Measurements from ENCODE around the gene OLIG1. TPM values are rescaled to one million over a fixed set of nuclear protein-coding genes. Genes with fewer than 3 reads are reported as not detected.
A peak's percentile ranks its signal among the peaks of the same experiment; 100 is the strongest.

OLIG1 gene
- total RNA-seq, 4 donors from 2014 or later, result 0.42 TPM; not detected in 3

- WGBS, result 89% methylated on average over 4 of the region's 4 CpGs
- H3K4me3 ChIP-seq, result no peak overlapping the region
- H3K27me3 ChIP-seq, result peaks cover 82% of the 10 kb centered on the region
- no peaks in the 10 kb centered on the region for H3K36me3 ChIP-seq
- no peak for DNase-seq (ENCODE audit: low spot score in 2 of 2)
- H3K27ac ChIP-seq, result no peak overlapping the region
- H3K9me3 ChIP-seq, result no peaks in the 10 kb centered on the region
- no peak for TF ChIP-seq POLR2A (IDR thresholded peaks at IDR 0.05)
- TF ChIP-seq EP300 (IDR thresholded peaks at IDR 0.05), result no peak
- no peak for TF ChIP-seq POLR2AphosphoS5 (IDR thresholded peaks at IDR 0.05)
- TF ChIP-seq, protein P1, sequence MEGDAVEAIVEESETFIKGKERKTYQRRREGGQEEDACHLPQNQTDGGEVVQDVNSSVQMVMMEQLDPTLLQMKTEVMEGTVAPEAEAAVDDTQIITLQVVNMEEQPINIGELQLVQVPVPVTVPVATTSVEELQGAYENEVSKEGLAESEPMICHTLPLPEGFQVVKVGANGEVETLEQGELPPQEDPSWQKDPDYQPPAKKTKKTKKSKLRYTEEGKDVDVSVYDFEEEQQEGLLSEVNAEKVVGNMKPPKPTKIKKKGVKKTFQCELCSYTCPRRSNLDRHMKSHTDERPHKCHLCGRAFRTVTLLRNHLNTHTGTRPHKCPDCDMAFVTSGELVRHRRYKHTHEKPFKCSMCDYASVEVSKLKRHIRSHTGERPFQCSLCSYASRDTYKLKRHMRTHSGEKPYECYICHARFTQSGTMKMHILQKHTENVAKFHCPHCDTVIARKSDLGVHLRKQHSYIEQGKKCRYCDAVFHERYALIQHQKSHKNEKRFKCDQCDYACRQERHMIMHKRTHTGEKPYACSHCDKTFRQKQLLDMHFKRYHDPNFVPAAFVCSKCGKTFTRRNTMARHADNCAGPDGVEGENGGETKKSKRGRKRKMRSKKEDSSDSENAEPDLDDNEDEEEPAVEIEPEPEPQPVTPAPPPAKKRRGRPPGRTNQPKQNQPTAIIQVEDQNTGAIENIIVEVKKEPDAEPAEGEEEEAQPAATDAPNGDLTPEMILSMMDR (IDR thresholded peaks at IDR 0.05), result no peak
- peaks cover 11% of the 10 kb centered on the region for H3K4me1 ChIP-seq
Observed at GRCh38 chr21:33108228-33108627, 38.3 kb downstream of the OLIG1 start.

DNA sequence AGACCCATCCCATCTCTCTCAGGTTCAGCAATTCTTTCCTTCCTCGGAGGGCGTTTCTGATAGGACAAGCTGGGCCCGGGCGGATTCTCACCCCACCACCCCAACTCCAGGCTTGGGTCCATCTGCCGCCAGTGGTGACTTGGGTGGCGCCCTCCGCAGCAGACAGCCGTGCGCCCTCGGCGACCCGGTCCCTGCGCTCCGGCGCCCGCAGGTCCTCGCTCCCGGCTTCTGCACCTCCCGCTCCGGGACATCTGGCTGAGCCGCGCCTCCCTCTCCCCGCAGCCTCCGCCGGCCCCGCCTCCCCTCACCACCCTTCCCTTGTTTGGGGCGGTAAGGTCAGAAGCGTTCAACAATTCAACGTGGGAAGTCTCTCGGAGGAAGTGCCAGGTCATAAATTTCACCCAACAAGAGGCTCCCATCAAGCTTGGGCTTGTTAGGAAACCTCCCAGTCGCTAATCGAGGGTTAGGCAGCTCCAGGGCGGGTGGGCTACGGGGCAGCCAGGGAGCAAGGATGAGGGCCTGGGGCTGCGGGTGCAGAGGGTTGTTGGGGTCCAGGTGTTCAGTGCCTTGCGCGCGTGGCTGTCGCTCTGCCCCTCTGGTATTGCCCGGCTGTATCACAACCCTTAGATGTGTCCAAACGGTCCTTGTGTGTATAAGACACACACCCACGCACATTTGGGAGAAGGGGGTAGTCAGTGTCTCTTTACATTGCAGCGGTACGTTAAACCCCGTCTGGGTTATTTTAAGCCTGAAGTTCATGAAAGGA, 39.8 kb downstream of the OLIG1 start:
- Histone ChIP-seq H3K4me1 (peaks cover 11% of the 10 kb centered on the region), H3K27me3 (peaks cover 83% of the 10 kb centered on the region), H3K4me3 (peak overlapping the region; percentile 18), H3K27ac (no peak overlapping the region), H3K9me3 (no peaks in the 10 kb centered on the region), H3K36me3 (no peaks in the 10 kb centered on the region)
- WGBS, result 4% methylated on average over 20 of the region's 45 CpGs
- DNase-seq (ENCODE audit: low spot score in 2 of 2), result peak in 1 of 2 donors; percentile 52
- TF ChIP-seq EP300 (IDR thresholded peaks at IDR 0.05) (no peak), POLR2AphosphoS5 (IDR thresholded peaks at IDR 0.05) (no peak)
- TF ChIP-seq, protein P1 (IDR thresholded peaks at IDR 0.05), result no peak

DNA sequence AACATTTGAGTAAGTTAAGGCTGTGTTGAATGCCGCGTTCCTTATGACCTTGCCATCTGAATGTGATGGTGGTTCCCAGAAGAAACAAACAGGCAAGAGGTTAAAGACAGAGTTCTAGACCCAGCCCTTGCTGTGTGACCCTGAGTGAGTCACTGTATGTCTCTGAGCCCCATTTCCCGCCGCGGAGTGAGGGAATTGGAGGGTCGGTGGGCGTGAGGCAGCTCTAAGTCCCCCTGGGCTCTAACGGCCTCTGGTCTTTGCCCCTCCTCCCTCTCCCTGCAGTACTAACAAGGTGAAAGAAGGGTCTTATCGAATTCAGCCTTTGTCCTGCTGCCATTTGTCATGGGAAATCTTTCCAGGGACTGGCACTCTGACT, 40.4 kb downstream of the OLIG1 start:
- no peak for TF ChIP-seq EP300 (IDR thresholded peaks at IDR 0.05)
- TF ChIP-seq POLR2A (IDR thresholded peaks at IDR 0.05), result no peak
- no peak for TF ChIP-seq POLR2AphosphoS5 (IDR thresholded peaks at IDR 0.05)
- TF ChIP-seq, protein P1 (IDR thresholded peaks at IDR 0.05), result no peak
- no peak overlapping the region for H3K4me3 ChIP-seq
- 58% methylated on average over 8 of the region's 9 CpGs for WGBS
- no peaks in the 10 kb centered on the region for H3K9me3 ChIP-seq
- DNase-seq (ENCODE audit: low spot score in 2 of 2), result peak in 1 of 2 donors; percentile 37
- peaks cover 78% of the 10 kb centered on the region for H3K27me3 ChIP-seq
- peaks cover 11% of the 10 kb centered on the region for H3K4me1 ChIP-seq
- H3K36me3 ChIP-seq, result no peaks in the 10 kb centered on the region
- H3K27ac ChIP-seq, result no peak overlapping the region

DNA sequence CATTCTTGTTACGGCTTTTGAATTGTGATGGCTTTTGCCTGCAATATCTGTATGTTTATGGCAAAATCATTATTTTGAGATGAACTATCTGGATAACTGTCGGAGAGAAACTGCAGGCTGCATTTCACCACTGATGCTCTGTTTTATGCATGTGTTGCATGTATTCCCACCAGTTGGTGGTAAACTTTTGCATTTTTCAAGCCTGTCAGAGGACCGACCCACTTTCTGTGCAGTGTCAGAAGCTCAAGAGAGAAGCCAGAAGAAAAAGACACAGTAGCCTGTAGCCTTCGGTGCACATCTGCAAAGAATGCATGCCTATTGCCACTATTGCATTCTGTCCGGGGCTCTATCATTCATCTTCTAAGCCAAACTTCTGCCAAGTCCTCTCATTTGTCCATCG, 41.6 kb downstream of the OLIG1 start:
- DNase-seq (ENCODE audit: low spot score in 2 of 2), result no peak
- Histone ChIP-seq H3K9me3 (no peaks in the 10 kb centered on the region), H3K4me1 (peaks cover 11% of the 10 kb centered on the region), H3K27me3 (peaks cover 73% of the 10 kb centered on the region), H3K36me3 (no peaks in the 10 kb centered on the region), H3K27ac (no peak overlapping the region), H3K4me3 (no peak overlapping the region)
- 63% methylated on average over 6 of the region's 6 CpGs for WGBS
- no peak for TF ChIP-seq POLR2A (IDR thresholded peaks at IDR 0.05)
- TF ChIP-seq, protein P1 (IDR thresholded peaks at IDR 0.05), result no peak
- TF ChIP-seq EP300 (IDR thresholded peaks at IDR 0.05), result no peak
- TF ChIP-seq POLR2AphosphoS5 (IDR thresholded peaks at IDR 0.05), result no peak

DNA sequence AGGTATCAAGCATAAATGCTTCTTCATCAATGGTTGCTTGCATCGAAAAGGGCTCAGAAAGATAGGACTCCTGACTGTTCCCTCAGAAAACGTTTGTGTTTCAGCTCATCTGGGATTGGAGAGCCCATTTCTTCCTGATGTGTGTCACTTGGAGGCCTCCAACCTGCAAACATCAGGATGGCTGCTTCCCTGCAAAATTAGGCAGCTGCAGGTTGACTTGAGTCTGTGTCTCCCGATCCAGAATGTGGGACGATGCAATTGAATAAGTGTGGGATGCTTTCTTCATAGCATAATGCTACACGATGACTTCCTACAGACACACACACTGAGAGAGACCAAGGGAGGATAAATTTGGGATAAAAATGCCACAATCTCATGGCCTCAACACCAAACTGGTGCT, 42.2 kb downstream of the OLIG1 start:
- no peak for DNase-seq (ENCODE audit: low spot score in 2 of 2)
- no peak overlapping the region for H3K27ac ChIP-seq
- 45% methylated on average over 5 of the region's 5 CpGs for WGBS
- H3K36me3 ChIP-seq, result no peaks in the 10 kb centered on the region
- H3K9me3 ChIP-seq, result no peaks in the 10 kb centered on the region
- peaks cover 74% of the 10 kb centered on the region for H3K27me3 ChIP-seq
- peaks cover 11% of the 10 kb centered on the region for H3K4me1 ChIP-seq
- H3K4me3 ChIP-seq, result no peak overlapping the region
- no peak for TF ChIP-seq POLR2AphosphoS5 (IDR thresholded peaks at IDR 0.05)
- no peak for TF ChIP-seq EP300 (IDR thresholded peaks at IDR 0.05)
- TF ChIP-seq, protein P1 (IDR thresholded peaks at IDR 0.05), result no peak
- no peak for TF ChIP-seq POLR2A (IDR thresholded peaks at IDR 0.05)
